Fibroblast of gingiva (primary cell): ENCODE results near the gene GAS2L1.

Source experiments
- DNase-seq: peaks from one replicate; pipeline ENCODE4 v3.0.0-alpha.2; 2011; ENCODE audit warnings: low read depth

Gene GAS2L1

GRCh38 chr22:29327089-29327764 is 20.8 kb downstream of the GAS2L1 start:
- no peak for DNase-seq

- no peak for DNase-seq
These were observed 21.6 kb downstream of the GAS2L1 start for GRCh38 chr22:29328055-29328454.

- no peak for DNase-seq
These were observed 22.4 kb downstream of the GAS2L1 start for GRCh38 chr22:29328566-29329500.

GRCh38 chr22:29329581-29329980 is 23.1 kb downstream of the GAS2L1 start:
- DNase-seq = no peak

- DNase-seq = no peak
These were observed 23.8 kb downstream of the GAS2L1 start for GRCh38 chr22:29330291-29330690.

- no peak for DNase-seq
These were observed 24.3 kb downstream of the GAS2L1 start for GRCh38 chr22:29330753-29331152.

GRCh38 chr22:29331213-29331612 is 24.8 kb downstream of the GAS2L1 start:
- no peak for DNase-seq

GRCh38 chr22:29331658-29332300 is 25.3 kb downstream of the GAS2L1 start:
- no peak for DNase-seq

- no peak for DNase-seq
These were observed 26.5 kb downstream of the GAS2L1 start for GRCh38 chr22:29332886-29333496.

- no peak for DNase-seq
These were observed 27.7 kb downstream of the GAS2L1 start for GRCh38 chr22:29334148-29334547.

- no peak for DNase-seq
These were observed 28.4 kb downstream of the GAS2L1 start for GRCh38 chr22:29334696-29335344.

- no peak for DNase-seq
These were observed 29.2 kb downstream of the GAS2L1 start for GRCh38 chr22:29335656-29336055.

GRCh38 chr22:29336751-29337490 is 30.5 kb downstream of the GAS2L1 start:
- no peak for DNase-seq

GRCh38 chr22:29337631-29338284 is 31.3 kb downstream of the GAS2L1 start:
- no peak for DNase-seq

GRCh38 chr22:29338398-29338797 is 31.9 kb downstream of the GAS2L1 start:
- DNase-seq = no peak

- DNase-seq = no peak
These were observed 33.2 kb downstream of the GAS2L1 start for GRCh38 chr22:29339381-29340235.

- no peak for DNase-seq
These were observed 34.1 kb downstream of the GAS2L1 start for GRCh38 chr22:29340566-29340965.

- DNase-seq = no peak
These were observed 34.8 kb downstream of the GAS2L1 start for GRCh38 chr22:29341056-29341848.

GRCh38 chr22:29341849-29342127 is 35.3 kb downstream of the GAS2L1 start:
- DNase-seq = no peak
